Endothelial cell of umbilical vein (primary cell): ENCODE data around the gene GALNT14. TPM values are rescaled to one million over a fixed set of nuclear protein-coding genes. Genes with fewer than 3 reads are reported as not detected.

Experiments
- BruUV-seq: library from RNA; stranded (reverse); fragments of 400-500 nt; replicated peaks from 2 replicates; lab custom pipeline; 2021; lab: Mats Ljungman, UMichigan
- CTCF ChIA-PET: fragments of 300-600, 350-600 bp; sonication (Branson Sonifier 250); formaldehyde crosslinking; loops from one replicate; lab custom pipeline; 2021; ENCODE audit warnings: antibody characterized with exemption, inconsistent platforms; lab: Charles Lee
- POLR2A ChIA-PET: fragments of 300-600, 350-600 bp; sonication (Branson Sonifier 250); formaldehyde crosslinking; loops from one replicate; lab custom pipeline; 2021; ENCODE audit warnings: antibody characterized with exemption, inconsistent platforms; lab: Charles Lee
- DNase-seq: peaks from one replicate; pipeline ENCODE4 v3.0.0-alpha.2; 2011; ENCODE audit warnings: low read depth, low spot score
- FAIRE-seq: peaks from 2 replicates; lab custom pipeline; 2011; peaks lifted over from hg19 to GRCh38; lab: Jason Lieb, UNC
- H2AFZ ChIP-seq: 2 replicates; pipeline ENCODE4 v1.6.0; 2012; ENCODE audit warnings: low read depth, low read length, control low read depth, inconsistent platforms
- H3K27ac ChIP-seq: 2 replicates; pipeline ENCODE4 v1.5.1; 2011; ENCODE audit warnings: low read depth, mild to moderate bottlenecking, control low read depth, low read length, moderate library complexity; ENCODE audit not compliant: insufficient read depth
- H3K27me3 ChIP-seq, 2 experiments: 2 replicates each; pipeline versions ENCODE4 v1.6.0 to v1.6.1; 2011; ENCODE audit warnings: low read length in 2 of 2, mixed read lengths in 1 of 2; ENCODE audit not compliant: control insufficient read depth in 2 of 2, insufficient read depth in 2 of 2
- H3K36me3 ChIP-seq, 2 experiments: 2 replicates in 1 of 2; 3 replicates in 1 of 2; pipeline ENCODE4 v1.5.1; 2011; ENCODE audit warnings: low read length in 2 of 2, mild to moderate bottlenecking in 1 of 2, moderate library complexity in 1 of 2; ENCODE audit not compliant: control insufficient read depth in 2 of 2, insufficient read depth in 2 of 2; ENCODE audit errors: extremely low read depth in 1 of 2
- H3K4me1 ChIP-seq: 3 replicates; pipeline ENCODE4 v1.5.1; 2011; ENCODE audit warnings: mild to moderate bottlenecking, low read length; ENCODE audit not compliant: control insufficient read depth, insufficient read depth; ENCODE audit errors: extremely low read depth
- H3K4me2 ChIP-seq: 2 replicates; pipeline ENCODE4 v1.6.1; 2011; ENCODE audit warnings: low read length, control low read depth, mixed read lengths; ENCODE audit not compliant: insufficient read depth
- H3K4me3 ChIP-seq, 3 experiments: fragments of 200-600 bp in 1 of 3; sonication (generic), shearing (Covaris generic) in 1 of 3; replicated peaks in 1 of 3; 2 replicates each; pipeline ENCODE4 v1.5.1; 2011 to 2016; ENCODE audit warnings: control low read depth in 3 of 3, low read length in 3 of 3, mild to moderate bottlenecking in 2 of 3, inconsistent platforms in 1 of 3, low read depth in 1 of 3, moderate library complexity in 1 of 3; ENCODE audit not compliant: insufficient read depth in 1 of 3
- H3K79me2 ChIP-seq: 2 replicates; pipeline ENCODE4 v1.6.0; 2012; ENCODE audit warnings: low read length, inconsistent platforms; ENCODE audit not compliant: control insufficient read depth, insufficient read depth
- H3K9ac ChIP-seq: replicated peaks from 2 replicates; pipeline ENCODE3; 2011; ENCODE audit warnings: low read length, control low read depth; ENCODE audit not compliant: insufficient read depth; ENCODE audit errors: extremely low read depth
- H3K9me1 ChIP-seq: replicated peaks from 3 replicates; pipeline ENCODE4 v1.6.0; 2011; ENCODE audit warnings: mild to moderate bottlenecking, low read length; ENCODE audit not compliant: control insufficient read depth, insufficient read depth; ENCODE audit errors: extremely low read depth
- H3K9me3 ChIP-seq: replicated peaks from 2 replicates; pipeline ENCODE4 v1.5.1; 2012; ENCODE audit warnings: low read length, inconsistent platforms; ENCODE audit not compliant: control insufficient read depth, insufficient read depth
- H4K20me1 ChIP-seq: replicated peaks from 2 replicates; pipeline ENCODE3; 2011; ENCODE audit warnings: mild to moderate bottlenecking, low read length; ENCODE audit not compliant: control insufficient read depth, insufficient read depth; ENCODE audit errors: extremely low read depth
- CTCF ChIP-seq, 2 donors: IDR thresholded peaks; 1 replicate in 1 of 2; 2 replicates in 1 of 2; pipeline ENCODE4 v1.5.1; 2011; ENCODE audit warnings: low read length in 2 of 2, mild to moderate bottlenecking in 2 of 2, moderate library complexity in 2 of 2, control low read depth in 1 of 2, inconsistent platforms in 1 of 2, low read depth in 1 of 2; ENCODE audit not compliant: insufficient read depth in 1 of 2; ENCODE audit errors: extremely low read depth in 1 of 2
- EZH2 ChIP-seq: IDR thresholded peaks from 2 replicates; pipeline ENCODE4 v1.6.1; 2012; ENCODE audit warnings: borderline replicate concordance, low read depth, mild to moderate bottlenecking, moderate library complexity, low read length, inconsistent platforms; ENCODE audit not compliant: severe bottlenecking
- FOS ChIP-seq: IDR thresholded peaks from 2 replicates; pipeline ENCODE4 v1.6.1; 2011; ENCODE audit warnings: mild to moderate bottlenecking, low read length, moderate library complexity, borderline replicate concordance; ENCODE audit not compliant: insufficient read depth
- GATA2 ChIP-seq: IDR thresholded peaks from 2 replicates; pipeline ENCODE4 v1.7.0; 2011; ENCODE audit warnings: low read depth, mild to moderate bottlenecking, moderate library complexity, mixed read lengths, low read length; ENCODE audit not compliant: insufficient read length, insufficient read depth
- JUN ChIP-seq: IDR thresholded peaks from 2 replicates; pipeline ENCODE4 v1.6.1; 2011; ENCODE audit warnings: borderline replicate concordance, low read depth; ENCODE audit not compliant: insufficient read length, insufficient read depth
- MYC ChIP-seq: IDR thresholded peaks from one replicate; pipeline ENCODE4 v1.6.1; 2011; ENCODE audit warnings: mild to moderate bottlenecking, low read depth, low read length
- POLR2A ChIP-seq: IDR thresholded peaks from 2 replicates; pipeline ENCODE4 v1.6.1; 2012; ENCODE audit warnings: low read depth, mild to moderate bottlenecking, control low read depth, low read length
- POLR2AphosphoS5 ChIP-seq: IDR thresholded peaks from 2 replicates; pipeline ENCODE4 v1.6.1; 2012; ENCODE audit warnings: low read depth, mild to moderate bottlenecking, control low read depth, low read length, moderate library complexity; ENCODE audit not compliant: insufficient read depth
- dilution Hi-C: fragments of 300-500 bp; cut with MboI; formaldehyde crosslinking; loops from one replicate; pipeline ENCODE4 v1.15.0; 2019; ENCODE audit warnings: low sequenced_read_pairs; ENCODE audit not compliant: extremely low pct_ligation_motif_present
- intact Hi-C: fragments of 100-400 bp; cut with micrococcal nuclease; formaldehyde crosslinking; loops from one replicate; pipeline ENCODE4 v1.10.0; 2022
- polyA plus RNA-seq, 4 experiments: library from polyadenylated mRNA; depleted of rRNA in 3 of 4; stranded (reverse) in 3 of 4; unstranded in 1 of 4; fragments of >200 nt; gene quantifications; 2 replicates each; pipeline versions ENCODE4 v1.2.1 to v1.2.3, GENCODE V29; 2011 to 2012; ENCODE audit warnings: missing spikeins in 1 of 4
- total RNA-seq: library from RNA; stranded (reverse); gene quantifications from 2 replicates; pipeline ENCODE4 v1.2.3, GENCODE V29; 2021
- TF ChIP-seq, protein P1 (sequence below): IDR thresholded peaks from 2 replicates; pipeline ENCODE4 v1.6.1; 2011; ENCODE audit not compliant: insufficient read depth, insufficient read length

The GALNT14 gene
- total and polyA plus RNA-seq, 2 donors (not counting 3 experiments of a cell fraction or from before 2014, with no cell fraction given): 0.04 to 0.40 TPM

GRCh38 chr2:31125918-31126695, 12.1 kb downstream of the GALNT14 start:
- Histone ChIP-seq H3K79me2 (no peaks in the 10 kb centered on the region), H3K27ac (no peak overlapping the region), H3K4me2 (no peak overlapping the region), H3K9ac (no peak overlapping the region), H3K9me1 (no peaks in the 10 kb centered on the region), H3K27me3 (no peaks in the 10 kb centered on the region), H4K20me1 (no peaks in the 10 kb centered on the region), H3K4me1 (no peaks in the 10 kb centered on the region), H3K9me3 (no peaks in the 10 kb centered on the region), H2AFZ (no peak overlapping the region), H3K36me3 (no peaks in the 10 kb centered on the region), H3K4me3 (no peak overlapping the region)
- CTCF ChIA-PET: no interaction called here
- BruUV-seq: no TSS peak
- no peak for FAIRE-seq
- dilution Hi-C loops (no loop called here), intact Hi-C loops (no loop called here)
- no peak for DNase-seq
- POLR2A ChIA-PET: no interaction called here
- TF ChIP-seq POLR2AphosphoS5: no peak
- TF ChIP-seq GATA2: no peak

GRCh38 chr2:31124904-31125303, 13.3 kb downstream of the GALNT14 start:
- no peak for FAIRE-seq
- POLR2A ChIA-PET: no interaction called here
- dilution Hi-C loops (no loop called here), intact Hi-C loops (no loop called here)
- Histone ChIP-seq H3K4me3 (no peak overlapping the region), H3K9me1 (no peaks in the 10 kb centered on the region), H4K20me1 (no peaks in the 10 kb centered on the region), H2AFZ (no peak overlapping the region), H3K4me1 (no peaks in the 10 kb centered on the region), H3K4me2 (no peak overlapping the region), H3K27ac (no peak overlapping the region), H3K79me2 (no peaks in the 10 kb centered on the region), H3K27me3 (no peaks in the 10 kb centered on the region), H3K36me3 (no peaks in the 10 kb centered on the region), H3K9me3 (no peaks in the 10 kb centered on the region), H3K9ac (no peak overlapping the region)
- no peak for DNase-seq
- no TSS peak for BruUV-seq
- CTCF ChIA-PET: no interaction called here
- TF ChIP-seq POLR2A: no peak
- TF ChIP-seq JUN: no peak
- TF ChIP-seq, protein P1, sequence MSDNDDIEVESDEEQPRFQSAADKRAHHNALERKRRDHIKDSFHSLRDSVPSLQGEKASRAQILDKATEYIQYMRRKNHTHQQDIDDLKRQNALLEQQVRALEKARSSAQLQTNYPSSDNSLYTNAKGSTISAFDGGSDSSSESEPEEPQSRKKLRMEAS: no peak
- TF ChIP-seq CTCF (IDR thresholded peaks at IDR 0.05; ENCODE audit: extremely low read depth in 1 of 2, insufficient read depth in 1 of 2, low read depth in 1 of 2, low read length in 2 of 2): no peak
- TF ChIP-seq GATA2: no peak
- TF ChIP-seq FOS: no peak
- no peak for TF ChIP-seq POLR2AphosphoS5
- no peak for TF ChIP-seq EZH2
- TF ChIP-seq MYC: no peak
